Measurements from ENCODE around the gene INSRR. TPM values are rescaled to one million over a fixed set of nuclear protein-coding genes. Genes with fewer than 3 reads are reported as not detected.

Gene INSRR
- total and polyA plus RNA-seq, 9 of the 15 experiments (the other 6 are each of a cell fraction or from before 2014, with no cell fraction given): 0.03 to 0.18 (median 0.06) TPM; not detected in 3

DNA sequence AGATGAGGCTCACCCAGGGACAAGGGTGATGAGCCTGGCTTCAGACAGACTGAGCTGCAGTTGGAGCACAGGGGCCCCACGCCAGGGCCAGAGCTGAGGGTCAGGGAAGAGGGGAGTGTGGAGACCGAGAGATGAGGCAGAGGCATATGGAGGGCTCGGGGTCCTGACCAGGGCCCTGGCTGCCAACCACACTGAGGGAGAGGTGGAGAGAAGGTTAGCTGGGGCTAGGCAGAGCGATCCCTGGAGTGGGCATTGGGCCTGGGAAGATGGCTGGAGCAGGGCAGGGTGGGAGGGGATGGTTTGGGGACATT is 42.6 kb upstream of the INSRR start:
- Histone ChIP-seq H3K9me3 (replicated peaks; ENCODE audit: control insufficient read depth, insufficient read depth, low read depth, low read length) (no peaks in the 10 kb centered on the region), H3K27me3 (ENCODE audit: control insufficient read depth in 2 of 2, insufficient read depth in 2 of 2, low read length in 2 of 2) (no peaks in the 10 kb centered on the region), H3K4me1 (replicated peaks in 1 of 2; ENCODE audit: control insufficient read depth in 2 of 2, insufficient read depth in 2 of 2, low read length in 2 of 2) (peaks cover 15 to 44% of the 10 kb centered on the region in 2 experiments; a peak in 4 of 5 replicates), H3K4me2 (ENCODE audit: insufficient read depth, low read length) (no peak overlapping the region), H3K4me3 (no peak overlapping the region), H3K9ac (ENCODE audit: insufficient read depth in 1 of 2, low read depth in 2 of 2, low read length in 2 of 2) (no peak overlapping the region), H2AFZ (ENCODE audit: low read depth, low read length) (peak overlapping the region; percentile 15; the same call in 1 of the 2 replicates), H4K20me1 (replicated peaks; ENCODE audit: control insufficient read depth, insufficient read depth, low read length) (no peaks in the 10 kb centered on the region), H3K36me3 (ENCODE audit: control insufficient read depth, insufficient read depth, low read length) (no peaks in the 10 kb centered on the region), H3K79me2 (ENCODE audit: control insufficient read depth, insufficient read depth, low read length) (no peaks in the 10 kb centered on the region), H3K9me1 (ENCODE audit: control insufficient read depth, insufficient read depth, low read length) (no peaks in the 10 kb centered on the region), H3K27ac (ENCODE audit: extremely low read depth, low read depth, low read length) (no peak overlapping the region)
- intact Hi-C loops (cut with micrococcal nuclease): no loop called here
- TF ChIP-seq GTF2A2 (tag; IDR thresholded peaks at IDR 0.05) (no peak), DPF2 (IDR thresholded peaks at IDR 0.05) (no peak), ZNF584 (CRISPR knock-in tag; IDR thresholded peaks at IDR 0.05; ENCODE audit: low read depth) (no peak), KLF1 (tag; IDR thresholded peaks at IDR 0.05) (no peak), FOXA3 (CRISPR knock-in tag; conservative IDR thresholded peaks at IDR 0.05 in 1 of 2, IDR thresholded peaks at IDR 0.05 in 1 of 2) (no peak), SREBF1 (IDR thresholded peaks at IDR 0.05; ENCODE audit: borderline replicate concordance, low read depth, low read length) (no peak), ZC3H8 (IDR thresholded peaks at IDR 0.05) (no peak), PML (IDR thresholded peaks at IDR 0.05; ENCODE audit: low read length) (no peak), KLF13 (tag; IDR thresholded peaks at IDR 0.05; ENCODE audit: borderline replicate concordance, low read depth) (no peak), ILF3 (IDR thresholded peaks at IDR 0.05; ENCODE audit: borderline replicate concordance) (no peak), RNF2 (IDR thresholded peaks at IDR 0.05) (no peak), ZNF431 (CRISPR knock-in tag; IDR thresholded peaks at IDR 0.05) (no peak), CC2D1A (IDR thresholded peaks at IDR 0.05) (no peak)
- TF ChIP-seq, protein P1, sequence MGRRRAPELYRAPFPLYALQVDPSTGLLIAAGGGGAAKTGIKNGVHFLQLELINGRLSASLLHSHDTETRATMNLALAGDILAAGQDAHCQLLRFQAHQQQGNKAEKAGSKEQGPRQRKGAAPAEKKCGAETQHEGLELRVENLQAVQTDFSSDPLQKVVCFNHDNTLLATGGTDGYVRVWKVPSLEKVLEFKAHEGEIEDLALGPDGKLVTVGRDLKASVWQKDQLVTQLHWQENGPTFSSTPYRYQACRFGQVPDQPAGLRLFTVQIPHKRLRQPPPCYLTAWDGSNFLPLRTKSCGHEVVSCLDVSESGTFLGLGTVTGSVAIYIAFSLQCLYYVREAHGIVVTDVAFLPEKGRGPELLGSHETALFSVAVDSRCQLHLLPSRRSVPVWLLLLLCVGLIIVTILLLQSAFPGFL (CRISPR knock-in tag; IDR thresholded peaks at IDR 0.05): no peak
- 60% methylated on average over 3 of the region's 4 CpGs for WGBS (ENCODE audit: insufficient coverage, low coverage, missing lambda C conversion rate)
- DNase-seq (ENCODE audit: extremely low read depth in 1 of 4, low spot score in 3 of 4) (no peak), ATAC-seq (no peak), FAIRE-seq (no peak)
- ChIA-PET POLR2A (no interaction called here), CTCF (ENCODE audit: low intra/inter-chr PET ratio) (no interaction called here)
- BruUV-seq (replicated peaks): no TSS peak
- in situ Hi-C loops (cut with MboI): no loop called here

All from K562 (cell line).